MM.1S (cell line): Measurements from ENCODE around the gene PARP3.

Source experiments
- DNase-seq: peaks from one replicate; pipeline ENCODE4 v3.0.0-alpha.2; 2015
- H2AFZ ChIP-seq: fragments of 300-600 bp; sonication (generic); 2 replicates; pipeline ENCODE4 v1.6.0; 2016; ENCODE audit warnings: antibody characterized with exemption, low read length
- H3F3A ChIP-seq: fragments of 300-600 bp; sonication (generic); 2 replicates; pipeline ENCODE4 v1.6.1; 2016; ENCODE audit warnings: mild to moderate bottlenecking, antibody characterized with exemption, low read length, moderate library complexity, mixed read lengths; ENCODE audit not compliant: insufficient read depth
- H3K27ac ChIP-seq: fragments of 300-600 bp; sonication (generic); 2 replicates; pipeline ENCODE4 v1.5.1; 2016; ENCODE audit warnings: mild to moderate bottlenecking, low read length
- H3K27me3 ChIP-seq: fragments of 300-600 bp; sonication (generic); replicated peaks from 2 replicates; pipeline ENCODE4 v1.6.0; 2016; ENCODE audit warnings: low read length; ENCODE audit not compliant: insufficient read depth
- H3K36me3 ChIP-seq: fragments of 300-600 bp; sonication (generic); replicated peaks from 2 replicates; pipeline ENCODE4 v1.6.1; 2016; ENCODE audit warnings: mild to moderate bottlenecking, low read length, mixed read lengths; ENCODE audit not compliant: insufficient read depth
- H3K4me1 ChIP-seq: fragments of 300-600 bp; sonication (generic); 2 replicates; pipeline ENCODE4 v1.6.1; 2016; ENCODE audit warnings: low read length, mixed read lengths
- H3K4me2 ChIP-seq: fragments of 300-600 bp; sonication (generic); 2 replicates; pipeline ENCODE4 v1.6.0; 2016; ENCODE audit warnings: low read depth, low read length
- H3K4me3 ChIP-seq: fragments of 300-600 bp; sonication (generic); 2 replicates; pipeline ENCODE4 v1.5.1; 2016; ENCODE audit warnings: low read length, mixed read lengths
- H3K79me2 ChIP-seq: fragments of 300-600 bp; sonication (generic); 2 replicates; pipeline ENCODE4 v1.6.1; 2016; ENCODE audit warnings: mixed run types, low read length, mixed read lengths
- H3K9ac ChIP-seq: fragments of 300-600 bp; sonication (generic); 2 replicates; pipeline ENCODE4 v1.6.1; 2016; ENCODE audit warnings: low read length, mixed read lengths
- H3K9me2 ChIP-seq: fragments of 300-600 bp; sonication (generic); replicated peaks from 2 replicates; pipeline ENCODE4 v1.6.1; 2016; ENCODE audit warnings: mild to moderate bottlenecking, low read length, mixed read lengths; ENCODE audit not compliant: insufficient read depth
- H3K9me3 ChIP-seq: fragments of 300-600 bp; sonication (generic); replicated peaks from 2 replicates; pipeline ENCODE4 v1.6.1; 2016; ENCODE audit warnings: mild to moderate bottlenecking, low read length, mixed read lengths; ENCODE audit not compliant: insufficient read depth
- H4K20me1 ChIP-seq: fragments of 300-600 bp; sonication (generic); 2 replicates; pipeline ENCODE4 v1.6.1; 2016; ENCODE audit warnings: mild to moderate bottlenecking, low read length, moderate library complexity, mixed read lengths; ENCODE audit not compliant: insufficient read depth
- EZH2 ChIP-seq: fragments of 300-600 bp; sonication (generic); optimal IDR thresholded peaks from 2 replicates; pipeline ENCODE3; 2017; ENCODE audit warnings: low read depth, mild to moderate bottlenecking, antibody characterized with exemption, low read length, mixed read lengths
- EZH2phosphoT487 ChIP-seq: fragments of 300-600 bp; sonication (generic); IDR thresholded peaks from 2 replicates; pipeline ENCODE4 v1.6.1; 2018; ENCODE audit warnings: antibody characterized with exemption, low read length
- TF ChIP-seq, protein P1 (sequence below): fragments of 300-600 bp; sonication (generic); IDR thresholded peaks from 2 replicates; pipeline ENCODE4 v1.5.1; 2016; ENCODE audit warnings: antibody characterized with exemption, low read length, mixed read lengths

Gene PARP3

DNA sequence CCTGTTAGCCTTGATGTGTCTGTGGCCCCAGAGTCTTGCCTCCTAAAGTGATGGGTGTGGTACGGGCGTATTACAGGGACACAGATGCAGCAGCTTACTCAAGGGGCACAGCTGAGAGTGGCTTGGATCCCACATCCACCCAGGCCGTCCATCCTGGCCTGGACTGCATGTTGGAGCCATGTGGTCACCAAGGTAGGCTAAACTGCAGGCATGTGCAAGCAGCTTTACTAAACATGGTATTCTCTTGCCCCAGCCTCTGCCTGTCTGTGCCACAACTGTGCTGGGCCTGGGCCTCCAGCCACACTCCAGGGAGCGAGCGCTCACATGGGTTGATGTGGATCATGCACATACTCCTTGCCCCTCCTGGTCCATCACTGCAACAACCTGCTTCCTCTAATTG is 7.0 kb downstream of the PARP3 start:
- Histone ChIP-seq H3K9ac (no peak overlapping the region), H3K79me2 (no peaks in the 10 kb centered on the region), H3K4me2 (no peak overlapping the region), H3K36me3 (no peaks in the 10 kb centered on the region), H3K9me2 (no peaks in the 10 kb centered on the region), H2AFZ (no peak overlapping the region), H3K27me3 (0 out of 2 replicates have a peak, but pooled peaks cover 4% of the 10 kb centered on the region), H3K4me3 (no peak overlapping the region), H3K27ac (no peak overlapping the region), H4K20me1 (no peaks in the 10 kb centered on the region), H3F3A (no peaks in the 10 kb centered on the region), H3K9me3 (no peaks in the 10 kb centered on the region), H3K4me1 (no peaks in the 10 kb centered on the region)
- DNase-seq, result no peak
- TF ChIP-seq EZH2phosphoT487 (no peak), EZH2 (no peak)
- TF ChIP-seq, protein P1, sequence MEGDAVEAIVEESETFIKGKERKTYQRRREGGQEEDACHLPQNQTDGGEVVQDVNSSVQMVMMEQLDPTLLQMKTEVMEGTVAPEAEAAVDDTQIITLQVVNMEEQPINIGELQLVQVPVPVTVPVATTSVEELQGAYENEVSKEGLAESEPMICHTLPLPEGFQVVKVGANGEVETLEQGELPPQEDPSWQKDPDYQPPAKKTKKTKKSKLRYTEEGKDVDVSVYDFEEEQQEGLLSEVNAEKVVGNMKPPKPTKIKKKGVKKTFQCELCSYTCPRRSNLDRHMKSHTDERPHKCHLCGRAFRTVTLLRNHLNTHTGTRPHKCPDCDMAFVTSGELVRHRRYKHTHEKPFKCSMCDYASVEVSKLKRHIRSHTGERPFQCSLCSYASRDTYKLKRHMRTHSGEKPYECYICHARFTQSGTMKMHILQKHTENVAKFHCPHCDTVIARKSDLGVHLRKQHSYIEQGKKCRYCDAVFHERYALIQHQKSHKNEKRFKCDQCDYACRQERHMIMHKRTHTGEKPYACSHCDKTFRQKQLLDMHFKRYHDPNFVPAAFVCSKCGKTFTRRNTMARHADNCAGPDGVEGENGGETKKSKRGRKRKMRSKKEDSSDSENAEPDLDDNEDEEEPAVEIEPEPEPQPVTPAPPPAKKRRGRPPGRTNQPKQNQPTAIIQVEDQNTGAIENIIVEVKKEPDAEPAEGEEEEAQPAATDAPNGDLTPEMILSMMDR, result no peak

DNA sequence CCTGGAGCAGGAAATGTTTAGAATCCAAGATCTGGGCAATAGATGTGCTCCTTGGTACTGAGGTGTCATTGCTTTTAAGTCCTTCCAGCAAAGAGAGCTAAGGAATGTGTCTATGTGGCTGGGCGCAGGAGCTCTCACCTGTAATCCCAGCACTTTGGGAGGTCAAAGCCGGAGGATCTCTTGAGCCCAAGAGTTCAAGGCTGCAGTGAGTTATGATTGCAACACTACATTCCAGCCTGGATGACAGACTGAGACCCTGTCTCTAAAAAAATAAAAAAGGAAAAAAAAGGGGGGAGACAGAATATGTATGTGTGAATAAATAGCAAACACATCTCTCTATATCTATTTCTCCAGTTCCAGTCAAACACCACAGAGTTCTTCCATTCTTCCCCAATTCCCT is 8.7 kb downstream of the PARP3 start:
- Histone ChIP-seq H3K4me3 (no peak overlapping the region), H3K9me3 (no peaks in the 10 kb centered on the region), H3K4me2 (no peak overlapping the region), H4K20me1 (no peaks in the 10 kb centered on the region), H3F3A (no peaks in the 10 kb centered on the region), H3K27ac (no peak overlapping the region), H3K9me2 (no peaks in the 10 kb centered on the region), H3K79me2 (no peaks in the 10 kb centered on the region), H2AFZ (no peak overlapping the region), H3K36me3 (no peaks in the 10 kb centered on the region), H3K27me3 (peaks cover 12% of the 10 kb centered on the region; the same call in 1 of the 2 replicates), H3K4me1 (no peaks in the 10 kb centered on the region), H3K9ac (no peak overlapping the region)
- TF ChIP-seq, protein P1, result no peak
- no peak for TF ChIP-seq EZH2phosphoT487
- no peak for TF ChIP-seq EZH2
- no peak for DNase-seq

DNA sequence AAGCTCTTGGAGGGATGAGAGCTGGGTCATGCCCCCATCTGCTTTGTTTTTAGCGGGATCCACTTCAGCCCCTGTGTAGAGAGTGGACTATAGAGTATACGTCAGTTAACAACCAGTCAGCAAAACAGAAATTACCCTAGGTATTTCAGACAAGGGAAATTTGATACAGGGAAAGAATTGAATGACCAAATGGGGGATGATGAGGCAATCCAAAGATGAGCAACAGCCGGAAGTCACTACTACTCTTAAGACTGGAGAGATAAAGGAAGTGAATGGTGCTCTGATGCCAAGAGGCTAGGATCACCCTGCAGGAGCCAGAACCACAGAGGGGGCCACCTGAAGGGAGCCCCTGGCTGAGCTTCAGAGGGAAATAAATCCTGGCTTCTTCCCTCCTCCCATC is 11.3 kb downstream of the PARP3 start:
- TF ChIP-seq EZH2phosphoT487 (no peak), EZH2 (no peak)
- TF ChIP-seq, protein P1, result no peak

More for the DNA sequence above, 11.3 kb downstream of the PARP3 start:
- Histone ChIP-seq H3K9me3 (no peaks in the 10 kb centered on the region), H3K36me3 (no peaks in the 10 kb centered on the region), H3K4me1 (no peaks in the 10 kb centered on the region), H3K79me2 (no peaks in the 10 kb centered on the region), H3F3A (no peaks in the 10 kb centered on the region), H3K27ac (no peak overlapping the region), H4K20me1 (no peaks in the 10 kb centered on the region), H3K9me2 (no peaks in the 10 kb centered on the region), H3K4me3 (no peak overlapping the region), H3K9ac (no peak overlapping the region), H3K4me2 (no peak overlapping the region), H3K27me3 (peaks cover 12% of the 10 kb centered on the region; the same call in 1 of the 2 replicates), H2AFZ (no peak overlapping the region)
- DNase-seq, result no peak
